GM12873 (cell line): Measurements from ENCODE around the gene ST7L.

ENCODE experiments used
- TF ChIP-seq, protein P1 (sequence below): IDR thresholded peaks from 2 replicates; pipeline ENCODE4 v1.5.1; 2012; ENCODE audit warnings: low read depth, mild to moderate bottlenecking, moderate library complexity, low read length, control low read depth; ENCODE audit not compliant: insufficient read depth; ENCODE audit errors: missing control alignments

The ST7L gene, protein sequence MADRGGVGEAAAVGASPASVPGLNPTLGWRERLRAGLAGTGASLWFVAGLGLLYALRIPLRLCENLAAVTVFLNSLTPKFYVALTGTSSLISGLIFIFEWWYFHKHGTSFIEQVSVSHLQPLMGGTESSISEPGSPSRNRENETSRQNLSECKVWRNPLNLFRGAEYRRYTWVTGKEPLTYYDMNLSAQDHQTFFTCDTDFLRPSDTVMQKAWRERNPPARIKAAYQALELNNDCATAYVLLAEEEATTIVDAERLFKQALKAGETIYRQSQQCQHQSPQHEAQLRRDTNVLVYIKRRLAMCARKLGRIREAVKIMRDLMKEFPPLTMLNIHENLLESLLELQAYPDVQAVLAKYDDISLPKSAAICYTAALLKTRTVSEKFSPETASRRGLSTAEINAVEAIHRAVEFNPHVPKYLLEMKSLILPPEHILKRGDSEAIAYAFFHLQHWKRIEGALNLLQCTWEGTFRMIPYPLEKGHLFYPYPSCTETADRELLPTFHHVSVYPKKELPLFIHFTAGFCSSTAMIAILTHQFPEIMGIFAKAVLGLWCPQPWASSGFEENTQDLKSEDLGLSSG

DNA sequence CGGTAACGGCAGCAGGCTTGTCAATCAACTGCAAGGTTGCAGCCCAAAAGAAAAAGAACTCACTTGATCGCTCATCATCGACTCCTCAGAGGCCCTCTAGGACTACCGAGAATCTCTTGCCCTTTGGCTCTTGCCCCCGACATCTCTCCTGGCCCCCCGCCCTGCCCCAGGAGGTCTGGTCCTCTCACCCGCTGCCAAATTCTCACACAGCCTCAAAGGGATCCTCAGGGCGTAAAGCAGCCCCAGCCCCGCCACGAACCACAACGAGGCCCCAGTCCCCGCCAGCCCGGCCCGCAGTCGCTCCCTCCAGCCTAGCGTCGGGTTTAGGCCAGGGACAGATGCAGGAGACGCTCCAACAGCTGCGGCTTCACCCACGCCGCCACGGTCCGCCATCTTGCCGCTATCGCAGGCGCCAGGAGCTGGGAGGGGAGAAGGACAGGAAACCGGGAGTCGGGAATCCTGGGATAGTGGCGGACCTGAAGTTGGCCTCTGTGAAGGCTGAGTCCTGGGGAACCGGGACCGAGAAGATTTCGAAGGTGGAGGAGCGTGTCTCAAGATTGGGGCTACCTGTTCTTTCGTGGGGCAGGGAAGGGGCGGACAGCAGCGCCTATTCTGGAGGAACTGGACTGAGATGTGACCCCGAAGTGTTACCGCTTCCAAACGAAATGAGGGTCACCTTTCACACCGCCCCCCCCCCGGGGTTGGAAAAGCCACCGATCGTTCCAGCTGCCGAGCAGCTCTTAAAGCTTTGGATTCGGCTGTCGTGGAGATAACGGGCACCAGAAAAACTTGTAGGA is at the start of gene ST7L:
ST7L (minus strand) TSS at position 421 of the 797 bp plus-strand sequence; CDS start at position 393, 28 bp downstream.
- TF ChIP-seq, protein P1, sequence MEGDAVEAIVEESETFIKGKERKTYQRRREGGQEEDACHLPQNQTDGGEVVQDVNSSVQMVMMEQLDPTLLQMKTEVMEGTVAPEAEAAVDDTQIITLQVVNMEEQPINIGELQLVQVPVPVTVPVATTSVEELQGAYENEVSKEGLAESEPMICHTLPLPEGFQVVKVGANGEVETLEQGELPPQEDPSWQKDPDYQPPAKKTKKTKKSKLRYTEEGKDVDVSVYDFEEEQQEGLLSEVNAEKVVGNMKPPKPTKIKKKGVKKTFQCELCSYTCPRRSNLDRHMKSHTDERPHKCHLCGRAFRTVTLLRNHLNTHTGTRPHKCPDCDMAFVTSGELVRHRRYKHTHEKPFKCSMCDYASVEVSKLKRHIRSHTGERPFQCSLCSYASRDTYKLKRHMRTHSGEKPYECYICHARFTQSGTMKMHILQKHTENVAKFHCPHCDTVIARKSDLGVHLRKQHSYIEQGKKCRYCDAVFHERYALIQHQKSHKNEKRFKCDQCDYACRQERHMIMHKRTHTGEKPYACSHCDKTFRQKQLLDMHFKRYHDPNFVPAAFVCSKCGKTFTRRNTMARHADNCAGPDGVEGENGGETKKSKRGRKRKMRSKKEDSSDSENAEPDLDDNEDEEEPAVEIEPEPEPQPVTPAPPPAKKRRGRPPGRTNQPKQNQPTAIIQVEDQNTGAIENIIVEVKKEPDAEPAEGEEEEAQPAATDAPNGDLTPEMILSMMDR = no peak

DNA sequence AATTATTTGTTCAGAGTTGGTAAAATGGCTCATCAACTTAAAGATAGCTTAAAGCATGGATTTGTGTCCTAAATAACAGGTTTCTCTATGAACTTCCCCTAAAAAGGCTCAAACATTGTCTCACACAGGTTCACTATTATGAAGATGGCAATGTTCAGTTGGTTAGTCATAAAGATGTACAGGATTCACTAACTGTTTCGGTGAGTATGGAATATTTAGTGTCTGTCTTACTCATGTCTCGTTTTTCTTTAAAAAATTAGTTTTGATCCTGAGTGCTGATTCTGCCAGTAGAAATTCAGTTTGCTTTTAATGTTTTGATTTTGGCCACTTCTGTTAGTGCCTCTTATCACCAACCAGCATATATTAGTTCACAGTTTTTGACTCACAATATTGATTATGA is 48.0 kb upstream of the ST7L start:
- TF ChIP-seq, protein P1 = no peak

DNA sequence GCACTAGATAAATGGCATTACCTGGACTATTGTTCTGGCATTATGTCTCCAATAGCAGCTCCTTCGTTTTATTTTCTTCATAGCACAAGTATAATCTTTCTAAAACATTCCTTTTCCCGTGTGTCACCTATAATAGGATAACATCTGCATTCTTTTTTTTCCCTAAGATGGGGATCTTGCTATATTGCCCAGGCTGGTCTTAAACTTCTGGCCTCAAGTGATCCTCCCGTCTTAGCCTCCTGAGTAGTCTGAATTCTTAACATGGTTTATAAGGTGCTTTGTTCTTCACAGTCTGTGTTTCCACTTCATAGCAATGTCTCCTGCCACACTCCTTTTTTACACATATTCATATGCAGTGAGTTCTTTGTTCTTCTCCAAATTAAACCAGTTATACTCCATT is 46.9 kb upstream of the ST7L start:
- TF ChIP-seq, protein P1 = no peak

DNA sequence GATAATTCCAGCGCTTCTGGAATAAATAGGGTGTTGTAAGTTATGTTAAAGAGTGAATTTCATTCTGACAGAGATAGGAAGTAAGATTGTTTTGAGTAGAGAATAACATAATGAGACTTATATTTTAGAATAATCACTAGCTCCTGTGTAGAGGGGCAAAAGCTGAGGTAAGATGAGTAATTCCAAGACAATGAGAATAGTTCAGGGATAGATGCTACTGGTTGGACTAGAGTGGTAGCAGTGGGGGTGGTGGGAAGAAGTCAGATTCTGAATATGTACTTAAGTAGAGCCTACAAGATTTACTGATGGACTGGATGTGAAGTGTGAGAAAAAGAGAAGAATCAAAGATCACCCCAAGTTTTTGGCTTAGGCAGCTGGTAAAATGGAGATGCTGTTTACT is 32.3 kb upstream of the ST7L start:
- TF ChIP-seq, protein P1 = no peak

GRCh38 chr1:112646225-112646624 is 27.3 kb upstream of the ST7L start:
- TF ChIP-seq, protein P1 = no peak

DNA sequence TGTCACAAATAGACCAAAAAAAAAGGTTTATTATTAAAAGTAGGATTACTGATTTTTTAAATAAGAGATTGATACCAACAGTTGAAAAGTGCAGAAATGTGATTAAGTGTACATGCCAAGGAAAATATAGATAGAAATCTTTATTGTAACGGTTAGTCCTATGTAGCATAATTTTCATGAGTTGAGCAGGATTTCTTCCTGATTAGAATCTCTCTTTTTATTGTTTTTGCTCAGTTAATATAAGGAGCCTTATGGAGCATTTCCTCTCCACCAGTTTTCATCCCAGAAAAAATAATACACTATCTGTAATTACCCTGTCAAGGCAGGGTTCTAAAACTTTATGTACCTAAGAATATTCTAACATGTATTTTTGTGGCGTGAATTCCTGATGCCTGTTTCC is 24.1 kb upstream of the ST7L start:
- TF ChIP-seq, protein P1 = no peak

- TF ChIP-seq, protein P1 = no peak
Observed at GRCh38 chr1:112638110-112638428, 19.1 kb upstream of the ST7L start.
